ENCODE data around the gene CBFB. TPM values are rescaled to one million over a fixed set of nuclear protein-coding genes. Genes with fewer than 3 reads are reported as not detected.

CBFB gene
- total and polyA plus RNA-seq, 9 of the 15 experiments (the other 6 are each of a cell fraction or from before 2014, with no cell fraction given), result 22.0 to 112 (median 66.5) TPM

DNA sequence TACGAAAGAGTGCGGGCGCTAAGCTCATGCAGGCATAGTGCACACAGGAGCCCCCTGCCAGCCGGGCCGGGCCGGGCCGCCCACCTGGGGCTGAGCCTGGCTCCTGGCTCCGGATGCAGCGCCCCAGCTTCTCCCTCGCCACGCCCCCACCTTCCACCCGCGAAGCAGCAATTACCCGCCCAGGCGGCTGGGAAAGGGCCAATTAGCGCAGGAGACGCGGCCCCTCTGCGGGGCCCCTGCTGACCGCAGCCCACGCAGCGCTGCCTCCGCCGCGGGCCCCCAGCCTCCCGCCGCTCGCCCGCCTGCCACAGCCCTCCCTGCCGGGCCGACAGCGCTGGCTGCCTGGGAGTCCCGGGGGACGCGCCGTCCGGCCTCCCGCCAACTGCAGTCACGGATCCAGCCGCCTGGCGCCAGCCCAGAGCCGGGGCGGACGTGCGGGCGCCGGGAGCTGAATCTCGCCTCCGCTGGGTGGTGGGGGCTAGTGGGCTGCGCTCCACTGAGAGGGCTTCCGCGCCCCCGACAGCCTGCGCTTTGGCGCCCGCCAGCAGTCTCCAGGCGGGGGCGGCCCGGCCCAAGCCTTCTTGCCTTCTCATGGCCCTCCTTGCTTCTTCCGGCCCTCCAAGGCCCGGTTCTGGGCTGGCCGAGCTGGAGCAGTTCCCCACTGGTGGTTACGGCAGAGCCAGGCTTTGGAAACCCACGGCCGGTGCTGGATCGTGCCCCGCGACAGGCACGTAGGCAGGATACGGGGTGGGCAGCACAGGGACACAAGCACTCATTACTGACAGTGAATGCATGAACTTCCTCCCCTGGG is 14.9 kb upstream of the CBFB start (continued):
- TF ChIP-seq, protein P1, sequence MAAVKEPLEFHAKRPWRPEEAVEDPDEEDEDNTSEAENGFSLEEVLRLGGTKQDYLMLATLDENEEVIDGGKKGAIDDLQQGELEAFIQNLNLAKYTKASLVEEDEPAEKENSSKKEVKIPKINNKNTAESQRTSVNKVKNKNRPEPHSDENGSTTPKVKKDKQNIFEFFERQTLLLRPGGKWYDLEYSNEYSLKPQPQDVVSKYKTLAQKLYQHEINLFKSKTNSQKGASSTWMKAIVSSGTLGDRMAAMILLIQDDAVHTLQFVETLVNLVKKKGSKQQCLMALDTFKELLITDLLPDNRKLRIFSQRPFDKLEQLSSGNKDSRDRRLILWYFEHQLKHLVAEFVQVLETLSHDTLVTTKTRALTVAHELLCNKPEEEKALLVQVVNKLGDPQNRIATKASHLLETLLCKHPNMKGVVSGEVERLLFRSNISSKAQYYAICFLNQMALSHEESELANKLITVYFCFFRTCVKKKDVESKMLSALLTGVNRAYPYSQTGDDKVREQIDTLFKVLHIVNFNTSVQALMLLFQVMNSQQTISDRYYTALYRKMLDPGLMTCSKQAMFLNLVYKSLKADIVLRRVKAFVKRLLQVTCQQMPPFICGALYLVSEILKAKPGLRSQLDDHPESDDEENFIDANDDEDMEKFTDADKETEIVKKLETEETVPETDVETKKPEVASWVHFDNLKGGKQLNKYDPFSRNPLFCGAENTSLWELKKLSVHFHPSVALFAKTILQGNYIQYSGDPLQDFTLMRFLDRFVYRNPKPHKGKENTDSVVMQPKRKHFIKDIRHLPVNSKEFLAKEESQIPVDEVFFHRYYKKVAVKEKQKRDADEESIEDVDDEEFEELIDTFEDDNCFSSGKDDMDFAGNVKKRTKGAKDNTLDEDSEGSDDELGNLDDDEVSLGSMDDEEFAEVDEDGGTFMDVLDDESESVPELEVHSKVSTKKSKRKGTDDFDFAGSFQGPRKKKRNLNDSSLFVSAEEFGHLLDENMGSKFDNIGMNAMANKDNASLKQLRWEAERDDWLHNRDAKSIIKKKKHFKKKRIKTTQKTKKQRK (IDR thresholded peaks at IDR 0.05; ENCODE audit: borderline replicate concordance, low read depth, low read length), result no peak
- TF ChIP-seq CBX8 (IDR thresholded peaks at IDR 0.05; ENCODE audit: borderline replicate concordance, extremely low read depth, low read depth, low read length, poor library complexity, severe bottlenecking), result no peak
- no peak for TF ChIP-seq NFIX (CRISPR knock-in tag; IDR thresholded peaks at IDR 0.05; ENCODE audit: low read depth)
- peak; percentile 80 for TF ChIP-seq FIP1L1 (IDR thresholded peaks at IDR 0.05; ENCODE audit: low read depth, low read length, poor library complexity, severe bottlenecking)
- no peak for TF ChIP-seq ZNF41 (CRISPR knock-in tag; conservative IDR thresholded peaks at IDR 0.05)
- no peak for TF ChIP-seq MBD2 (IDR thresholded peaks at IDR 0.05; ENCODE audit: borderline replicate concordance, low read depth)
- TF ChIP-seq ZSCAN32 (CRISPR knock-in tag; IDR thresholded peaks at IDR 0.05), result no peak
- no peak for TF ChIP-seq MCM7 (IDR thresholded peaks at IDR 0.05)
- TF ChIP-seq SMARCC2 (IDR thresholded peaks at IDR 0.05; ENCODE audit: low read depth), result no peak
- TF ChIP-seq ZNF436 (CRISPR knock-in tag; IDR thresholded peaks at IDR 0.05), result no peak
- TF ChIP-seq SLC30A9 (CRISPR knock-in tag; IDR thresholded peaks at IDR 0.05), result no peak
- no peak for TF ChIP-seq EWSR1 (IDR thresholded peaks at IDR 0.05; ENCODE audit: borderline replicate concordance, low read depth, partially characterized antibody)
- no peak for TF ChIP-seq SP2 (IDR thresholded peaks at IDR 0.05; ENCODE audit: extremely low read depth, low read depth, low read length, poor library complexity, severe bottlenecking)
- no peak for TF ChIP-seq PPARD (CRISPR knock-in tag; IDR thresholded peaks at IDR 0.05)
- no peak; the same call in 1 of the 2 replicates for TF ChIP-seq GATAD2B (IDR thresholded peaks at IDR 0.05; ENCODE audit: borderline replicate concordance)
- no peak for TF ChIP-seq FOXK1 (CRISPR knock-in tag; IDR thresholded peaks at IDR 0.05; ENCODE audit: borderline replicate concordance)
- TF ChIP-seq HNRNPUL1 (IDR thresholded peaks at IDR 0.05; ENCODE audit: low read length), result no peak
- no peak for TF ChIP-seq ZNF586 (CRISPR knock-in tag; conservative IDR thresholded peaks at IDR 0.05)
- TF ChIP-seq SREBF2 (CRISPR knock-in tag; IDR thresholded peaks at IDR 0.05), result no peak
- TF ChIP-seq NR4A1 (CRISPR knock-in tag; IDR thresholded peaks at IDR 0.05), result no peak
- TF ChIP-seq NR4A1 (tag; IDR thresholded peaks at IDR 0.05), result 0 out of 2 replicates have a peak, but pooled peaks have one; percentile 28
- TF ChIP-seq MTF1 (CRISPR knock-in tag; IDR thresholded peaks at IDR 0.05; ENCODE audit: borderline replicate concordance), result no peak
- TF ChIP-seq SFPQ (IDR thresholded peaks at IDR 0.05; ENCODE audit: low read depth, low read length), result no peak
- TF ChIP-seq DNMT1 (IDR thresholded peaks at IDR 0.05), result no peak
